Left ventricle myocardium inferior (tissue), 1 donor: Measurements from ENCODE around the gene RIC8A. TPM values are rescaled to one million over a fixed set of nuclear protein-coding genes. Genes with fewer than 3 reads are reported as not detected.

Experiments used
- DNase-seq: peaks from one replicate; pipeline ENCODE4 v3.0.0-alpha.2; 2020
- H3K27ac ChIP-seq: fragments of 200-600 bp; replicated peaks from 2 replicates; pipeline ENCODE4 v1.8.0; 2021
- H3K27me3 ChIP-seq: fragments of 200-600 bp; 2 replicates; pipeline ENCODE4 v1.8.0; 2021; ENCODE audit warnings: low read depth
- H3K36me3 ChIP-seq: fragments of 200-600 bp; 2 replicates; pipeline ENCODE4 v1.8.0; 2021
- H3K4me1 ChIP-seq: fragments of 200-600 bp; 2 replicates; pipeline ENCODE4 v1.8.0; 2021
- H3K4me3 ChIP-seq: fragments of 200-600 bp; 2 replicates; pipeline ENCODE4 v1.8.0; 2021; ENCODE audit warnings: mild to moderate bottlenecking, moderate library complexity
- H3K9me3 ChIP-seq: fragments of 200-600 bp; replicated peaks from 2 replicates; pipeline ENCODE4 v1.8.0; 2021
- intact Hi-C: fragments of 100-400 bp; cut with micrococcal nuclease; formaldehyde crosslinking; loops from one replicate; pipeline ENCODE4 v1.11.0; 2022
- total RNA-seq: library from RNA; stranded (reverse); fragmentation: NEBNext Ultra II Directional; extraction: Animal tissue kit (Norgen Biotek cat#: 25700); gene quantifications from one replicate; pipeline ENCODE4 v1.2.1, GENCODE V29; 2021
- TF ChIP-seq, protein P1 (sequence below): fragments of 200-600 bp; IDR thresholded peaks from 2 replicates; pipeline ENCODE4 v1.8.0; 2021; ENCODE audit warnings: antibody characterized with exemption, mild to moderate bottlenecking, borderline replicate concordance
- donor health status: DM: no; HTN: yes; CAD: no; lungs with severe emphysema.

The RIC8A gene
- total RNA-seq, 1 donor from 2014 or later = 46.1 TPM

DNA sequence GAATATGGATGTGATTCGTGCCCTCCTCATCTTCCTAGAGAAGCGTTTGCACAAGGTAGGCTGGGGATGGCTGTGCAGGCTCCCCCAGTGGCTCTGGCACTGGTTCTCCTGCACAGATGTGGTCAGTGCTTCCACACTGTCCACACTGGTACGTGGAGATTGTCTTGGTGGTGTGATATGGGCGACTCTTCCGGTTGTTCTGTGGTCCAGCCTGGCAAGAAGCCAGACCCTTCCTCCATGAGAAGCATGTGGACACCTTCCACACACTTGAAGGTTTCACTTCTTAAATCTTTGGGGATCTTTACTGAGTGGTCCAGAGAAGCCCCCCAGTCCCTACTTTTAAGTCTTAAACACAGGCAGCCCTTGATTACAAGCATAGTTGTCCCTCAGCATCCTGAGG, 3.8 kb downstream of the RIC8A start:
- TF ChIP-seq, protein P1, sequence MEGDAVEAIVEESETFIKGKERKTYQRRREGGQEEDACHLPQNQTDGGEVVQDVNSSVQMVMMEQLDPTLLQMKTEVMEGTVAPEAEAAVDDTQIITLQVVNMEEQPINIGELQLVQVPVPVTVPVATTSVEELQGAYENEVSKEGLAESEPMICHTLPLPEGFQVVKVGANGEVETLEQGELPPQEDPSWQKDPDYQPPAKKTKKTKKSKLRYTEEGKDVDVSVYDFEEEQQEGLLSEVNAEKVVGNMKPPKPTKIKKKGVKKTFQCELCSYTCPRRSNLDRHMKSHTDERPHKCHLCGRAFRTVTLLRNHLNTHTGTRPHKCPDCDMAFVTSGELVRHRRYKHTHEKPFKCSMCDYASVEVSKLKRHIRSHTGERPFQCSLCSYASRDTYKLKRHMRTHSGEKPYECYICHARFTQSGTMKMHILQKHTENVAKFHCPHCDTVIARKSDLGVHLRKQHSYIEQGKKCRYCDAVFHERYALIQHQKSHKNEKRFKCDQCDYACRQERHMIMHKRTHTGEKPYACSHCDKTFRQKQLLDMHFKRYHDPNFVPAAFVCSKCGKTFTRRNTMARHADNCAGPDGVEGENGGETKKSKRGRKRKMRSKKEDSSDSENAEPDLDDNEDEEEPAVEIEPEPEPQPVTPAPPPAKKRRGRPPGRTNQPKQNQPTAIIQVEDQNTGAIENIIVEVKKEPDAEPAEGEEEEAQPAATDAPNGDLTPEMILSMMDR = no peak
- H3K27me3 ChIP-seq = no peaks in the 10 kb centered on the region
- peaks cover 51% of the 10 kb centered on the region for H3K4me1 ChIP-seq
- H3K27ac ChIP-seq = no peak overlapping the region
- H3K36me3 ChIP-seq = peaks cover 70% of the 10 kb centered on the region
- no peak for DNase-seq
- no peak overlapping the region for H3K4me3 ChIP-seq
- intact Hi-C loops = no loop called here
- H3K9me3 ChIP-seq = no peaks in the 10 kb centered on the region

DNA sequence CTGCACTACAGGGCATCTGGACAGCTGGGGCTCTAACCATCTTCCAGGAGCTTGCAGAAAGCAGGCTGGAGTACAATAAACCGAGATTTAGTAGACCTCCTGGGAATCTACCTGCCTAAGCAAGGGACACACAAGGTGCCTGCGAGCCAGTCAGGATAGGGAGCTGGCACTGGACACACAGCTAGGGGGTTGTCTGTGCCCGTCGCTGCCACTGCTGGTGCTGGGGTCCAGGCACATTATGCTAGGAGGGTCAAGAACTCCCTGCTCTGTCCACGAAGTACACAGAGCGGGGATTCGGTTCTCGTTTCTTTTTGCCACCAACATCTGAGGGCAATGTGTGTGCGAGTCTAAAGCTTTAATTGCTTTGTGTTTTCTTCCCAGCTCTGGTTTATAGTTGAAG, 4.2 kb downstream of the RIC8A start:
- peaks cover 47% of the 10 kb centered on the region for H3K4me1 ChIP-seq
- H3K27ac ChIP-seq = no peak overlapping the region
- intact Hi-C loops = no loop called here
- TF ChIP-seq, protein P1 = no peak
- DNase-seq = no peak
- no peaks in the 10 kb centered on the region for H3K27me3 ChIP-seq
- H3K9me3 ChIP-seq = no peaks in the 10 kb centered on the region
- no peak overlapping the region for H3K4me3 ChIP-seq
- peaks cover 73% of the 10 kb centered on the region for H3K36me3 ChIP-seq

- H3K27ac ChIP-seq = no peak overlapping the region
- H3K27me3 ChIP-seq = no peaks in the 10 kb centered on the region
- intact Hi-C loops = no loop called here
- no peak for DNase-seq
- H3K9me3 ChIP-seq = no peaks in the 10 kb centered on the region
- TF ChIP-seq, protein P1 = no peak
- no peak overlapping the region for H3K4me3 ChIP-seq
- H3K4me1 ChIP-seq = peaks cover 42% of the 10 kb centered on the region
- H3K36me3 ChIP-seq = peaks cover 77% of the 10 kb centered on the region
Measured at GRCh38 chr11:212150-213100, 4.9 kb downstream of the RIC8A start.

GRCh38 chr11:213111-213510, 5.6 kb downstream of the RIC8A start:
- intact Hi-C loops = no loop called here
- Histone ChIP-seq H3K4me3 (no peak overlapping the region), H3K4me1 (peaks cover 36% of the 10 kb centered on the region), H3K27me3 (no peaks in the 10 kb centered on the region), H3K36me3 (peaks cover 80% of the 10 kb centered on the region), H3K27ac (no peak overlapping the region), H3K9me3 (no peaks in the 10 kb centered on the region)
- no peak for DNase-seq
- TF ChIP-seq, protein P1 = no peak

DNA sequence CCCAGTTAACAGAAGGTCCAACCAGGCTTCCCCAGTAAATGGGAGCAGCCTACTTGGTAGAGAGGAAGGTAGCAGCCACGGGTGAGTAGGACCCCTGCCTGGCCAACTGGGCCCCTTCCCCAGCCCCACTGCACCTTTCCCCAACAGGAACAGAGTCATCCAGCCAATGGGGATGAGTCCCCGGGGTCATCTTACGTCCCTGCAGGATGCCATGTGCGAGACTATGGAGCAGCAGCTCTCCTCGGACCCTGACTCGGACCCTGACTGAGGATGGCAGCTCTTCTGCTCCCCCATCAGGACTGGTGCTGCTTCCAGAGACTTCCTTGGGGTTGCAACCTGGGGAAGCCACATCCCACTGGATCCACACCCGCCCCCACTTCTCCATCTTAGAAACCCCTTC, 6.6 kb downstream of the RIC8A start:
- TF ChIP-seq, protein P1 = no peak
- Histone ChIP-seq H3K27ac (no peak overlapping the region), H3K9me3 (no peaks in the 10 kb centered on the region), H3K4me1 (peaks cover 26% of the 10 kb centered on the region), H3K4me3 (no peak overlapping the region), H3K36me3 (peaks cover 90% of the 10 kb centered on the region), H3K27me3 (no peaks in the 10 kb centered on the region)
- intact Hi-C loops = no loop called here
- DNase-seq = no peak
